Measurements from ENCODE around the gene USP49. TPM values are rescaled to one million over a fixed set of nuclear protein-coding genes. Genes with fewer than 3 reads are reported as not detected.

The USP49 gene
- total RNA-seq, 1 experiment from 2014 or later: 3.9 TPM

DNA sequence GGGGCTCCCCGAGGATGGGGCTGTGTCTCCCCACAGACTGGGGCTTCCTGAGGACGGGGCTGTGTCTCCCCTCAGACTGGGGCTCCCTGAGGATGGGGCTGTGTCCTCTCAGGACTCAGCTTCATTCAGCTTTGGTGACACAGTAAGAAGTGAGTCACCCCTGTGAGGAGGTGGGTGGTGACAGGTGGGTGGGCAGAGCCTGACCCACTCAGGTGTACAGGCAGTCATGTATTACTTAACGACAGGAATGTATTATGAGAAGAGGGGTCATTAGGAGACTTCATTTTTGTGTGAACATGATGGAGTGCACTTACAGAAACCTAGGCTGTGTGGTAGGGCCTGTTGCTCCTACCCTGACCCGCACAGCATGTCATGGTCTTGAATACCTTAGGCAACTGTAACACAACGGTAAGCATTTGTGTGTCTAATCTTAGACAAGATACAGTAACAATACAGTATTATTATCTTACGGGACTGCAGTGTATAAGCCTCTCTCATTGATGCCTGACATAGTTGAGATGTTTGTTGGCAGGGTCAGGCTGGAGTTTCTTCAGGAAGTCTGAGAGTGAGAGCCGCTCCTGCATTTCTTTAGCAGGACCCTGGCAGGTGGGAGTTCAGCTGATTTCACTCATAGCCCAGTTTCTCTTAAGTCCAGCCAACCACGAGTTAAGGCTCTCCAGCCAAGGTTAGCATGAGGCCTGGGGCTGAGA, 137.1 kb downstream of the USP49 start:
- no peak for DNase-seq (ENCODE audit: low read depth)

DNA sequence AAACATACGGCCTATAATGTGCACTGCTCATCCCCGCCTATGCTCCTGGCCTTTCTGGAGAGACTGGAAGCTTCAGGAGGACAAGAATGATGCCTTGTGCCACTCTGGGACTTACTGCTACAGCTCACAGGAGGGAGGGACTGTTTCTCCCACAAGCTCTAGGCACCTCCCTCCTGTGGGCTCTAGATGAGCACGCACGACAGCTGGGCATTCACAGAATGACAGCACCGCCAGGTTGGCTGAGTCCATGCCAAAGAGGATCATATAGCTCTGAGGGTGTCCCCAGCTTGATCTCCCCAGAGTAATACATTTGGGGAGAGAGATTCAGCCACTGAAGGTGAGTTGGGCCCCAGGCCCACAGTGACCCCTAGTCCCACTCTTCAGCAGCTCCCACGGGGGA, 137.9 kb downstream of the USP49 start:
- DNase-seq (ENCODE audit: low read depth): no peak

DNA sequence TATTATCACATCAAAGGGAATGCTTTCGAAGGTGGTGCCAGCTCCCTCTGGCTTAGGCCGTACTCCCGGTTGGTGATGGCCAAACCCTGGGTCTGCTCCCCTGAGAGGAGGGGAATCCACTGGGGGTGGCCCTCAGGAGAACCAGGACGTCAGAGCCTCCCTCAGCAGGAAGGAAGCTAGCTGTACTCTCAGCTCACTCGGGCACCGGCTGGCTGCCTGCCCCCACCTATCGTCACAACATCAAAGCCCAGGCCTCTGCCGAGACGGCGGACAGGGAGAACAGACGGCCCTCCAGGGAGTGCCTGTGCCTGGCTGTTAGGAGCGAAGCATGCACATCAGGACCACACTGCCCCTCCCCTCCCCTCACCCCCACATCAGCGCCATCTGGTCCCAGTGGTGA, 138.8 kb downstream of the USP49 start:
- no peak for DNase-seq (ENCODE audit: low read depth)

DNA sequence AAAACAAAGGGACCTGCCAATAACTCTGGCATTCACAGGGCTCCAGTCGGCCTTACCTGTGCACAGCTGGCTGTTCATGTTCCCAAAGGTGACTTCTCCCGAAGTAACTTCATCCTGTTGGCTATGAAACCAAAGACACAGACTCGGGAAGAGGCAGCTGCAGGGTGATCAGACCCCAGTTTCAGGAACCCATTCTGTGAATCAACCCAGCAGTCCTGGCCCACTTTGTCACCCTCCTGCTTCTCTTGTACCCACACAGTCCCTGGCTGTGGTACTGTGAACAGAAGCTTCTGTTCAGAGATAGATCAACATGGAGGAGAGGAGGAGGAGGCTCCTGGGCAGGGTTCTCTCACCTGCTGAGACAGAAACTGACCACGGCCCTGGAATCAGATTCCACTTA, 139.3 kb downstream of the USP49 start:
- no peak for DNase-seq (ENCODE audit: low read depth)

DNA sequence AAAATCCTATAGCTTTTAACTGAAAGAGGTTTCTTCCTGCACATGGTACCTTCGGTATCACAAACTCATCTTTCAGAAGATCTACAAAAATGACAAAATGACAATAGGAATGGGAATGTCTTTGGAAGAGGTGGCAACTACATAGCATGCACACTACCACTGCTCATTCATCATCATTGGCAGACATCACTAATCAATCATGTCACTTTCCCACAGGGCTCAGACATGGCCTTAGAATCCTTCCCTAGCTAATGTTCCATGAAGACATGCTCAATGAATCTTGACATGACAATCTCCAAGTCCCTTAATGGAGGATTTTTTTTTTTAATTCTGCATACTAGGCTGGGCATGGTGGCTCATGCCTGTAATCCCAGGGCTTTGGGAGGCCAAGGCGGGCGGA, 144.8 kb downstream of the USP49 start:
- DNase-seq (ENCODE audit: low read depth): no peak

DNA sequence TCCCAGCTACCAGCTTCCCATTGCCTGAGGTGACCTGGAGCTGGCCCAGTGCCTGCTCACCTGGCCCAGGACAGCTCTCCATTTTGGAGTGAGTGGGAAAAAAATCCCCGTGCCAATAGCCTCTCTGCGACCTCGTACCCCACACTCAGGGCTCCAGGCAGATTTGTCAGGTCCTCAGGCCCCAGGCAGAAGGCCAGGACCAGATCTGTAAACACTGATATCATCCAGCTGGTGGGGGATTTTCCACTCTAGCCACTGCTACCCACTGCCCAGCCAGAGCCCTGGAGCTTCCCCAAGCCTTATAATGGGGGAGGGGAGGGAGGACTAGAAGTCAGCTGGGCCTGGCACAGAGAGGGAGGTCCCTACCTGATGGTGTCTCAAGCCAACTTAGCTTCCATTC, 146.6 kb downstream of the USP49 start:
- no peak for DNase-seq (ENCODE audit: low read depth)

DNA sequence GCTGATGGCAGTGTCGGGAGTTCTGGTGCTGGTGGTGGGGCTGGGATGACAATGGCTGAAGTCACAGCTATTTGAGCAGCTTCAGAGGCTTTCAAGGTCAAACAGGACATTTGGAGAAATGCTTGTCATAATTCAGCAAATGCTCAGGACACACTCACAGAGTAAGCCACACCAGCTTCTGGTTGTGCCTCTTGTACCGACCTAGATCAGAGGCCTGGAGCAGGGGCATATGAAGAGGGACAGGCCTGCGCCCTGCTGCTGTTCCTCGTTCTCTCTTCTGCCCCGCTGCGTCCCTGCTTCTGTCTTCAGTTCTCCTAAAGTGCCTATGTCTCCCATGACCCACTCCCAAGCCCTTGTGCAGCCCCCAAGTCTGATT, 147.1 kb downstream of the USP49 start:
- DNase-seq (ENCODE audit: low read depth): no peak

DNA sequence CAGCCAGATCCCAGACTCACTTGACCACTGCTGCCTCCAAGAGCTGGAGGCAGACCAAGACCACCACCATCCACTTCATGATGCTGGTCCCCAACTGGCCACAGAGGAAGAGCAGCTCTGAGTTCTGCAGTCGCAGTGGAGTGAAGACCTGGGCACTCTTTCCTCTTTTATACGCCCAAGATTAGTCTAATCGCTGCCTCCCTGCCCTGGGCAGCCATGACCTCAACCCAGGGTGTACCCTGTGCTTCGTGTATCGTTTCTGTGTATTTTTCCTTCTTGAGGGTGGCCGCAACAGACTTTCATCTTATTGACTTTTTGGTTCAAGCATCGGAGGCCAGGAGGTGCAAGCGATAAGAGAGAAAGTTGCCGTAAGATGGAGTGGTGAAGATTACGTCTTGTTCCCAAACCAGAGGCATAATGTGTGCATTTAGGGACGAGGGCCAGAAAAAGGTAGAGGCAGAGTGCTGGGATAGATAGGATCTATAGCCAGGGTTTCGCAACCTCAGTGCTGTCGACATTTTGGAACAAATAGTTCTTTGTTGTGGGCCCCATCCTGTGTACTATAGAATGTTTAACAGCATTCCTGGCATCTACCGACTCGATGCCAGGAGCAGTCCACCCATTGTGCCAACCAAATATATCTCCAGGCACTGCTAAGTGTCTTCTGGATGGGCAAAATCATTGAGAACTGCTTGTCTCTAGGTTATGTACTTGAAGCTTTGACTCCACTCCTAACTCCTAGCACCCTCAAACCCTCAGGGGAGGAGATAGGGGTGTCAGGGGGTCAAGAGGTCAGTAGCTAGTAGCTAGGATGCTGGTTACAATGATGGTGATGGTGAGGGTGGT, 147.7 kb downstream of the USP49 start, which contains the start of gene PGC:
TSS of gene PGC (minus strand) at position 142 of the 846 bp plus-strand sequence. CDS start at position 79, 63 bp downstream.
- DNase-seq (ENCODE audit: low read depth): no peak

DNA sequence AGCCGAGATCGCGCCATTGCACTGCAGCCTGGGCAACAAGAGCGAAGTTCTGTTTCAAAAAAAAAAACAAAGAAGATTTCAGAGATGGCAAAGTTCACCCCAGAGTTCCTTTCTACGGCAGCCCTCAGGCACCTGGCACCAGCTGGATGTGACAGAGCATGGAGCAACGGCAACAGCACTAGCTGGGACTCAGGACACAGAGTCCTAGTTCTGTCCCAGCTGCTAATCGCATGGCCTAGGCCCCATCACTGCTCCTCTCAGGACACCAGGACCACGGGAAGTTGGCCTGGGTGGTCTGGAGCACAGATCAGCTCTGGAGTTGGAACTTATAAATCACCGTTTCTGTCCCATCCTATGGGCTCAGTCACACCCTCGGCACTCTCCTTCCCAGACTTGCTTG, 149.1 kb downstream of the USP49 start:
- DNase-seq (ENCODE audit: low read depth): no peak

DNA sequence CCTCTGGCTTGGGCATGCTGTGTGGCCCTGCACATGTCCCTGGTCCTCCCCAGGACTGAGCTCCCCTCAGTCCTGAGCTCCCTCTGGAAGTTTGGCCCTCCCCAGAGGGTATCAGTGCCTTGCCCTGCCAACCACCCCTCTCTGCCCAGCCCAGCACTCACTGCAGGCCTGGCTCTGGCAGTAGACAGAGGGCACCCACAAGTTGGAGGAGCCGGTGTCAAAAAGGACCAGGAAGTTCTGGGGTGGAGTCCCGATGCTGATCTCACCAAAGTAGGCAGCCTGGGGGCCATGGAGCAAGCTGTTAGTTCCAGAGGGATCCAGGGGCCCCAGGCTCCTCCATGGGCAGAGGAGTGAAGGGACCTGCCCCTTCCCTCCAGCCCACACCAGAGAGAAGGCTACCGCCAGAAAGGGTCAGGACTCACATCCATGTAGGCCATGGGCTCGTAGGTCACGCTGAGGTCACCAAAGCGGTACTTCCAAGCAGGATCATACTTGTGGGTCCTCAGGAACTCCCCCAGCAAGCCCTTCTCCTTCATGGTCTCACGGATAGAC, 150.9 kb downstream of the USP49 start:
- no peak for DNase-seq (ENCODE audit: low read depth)

DNA sequence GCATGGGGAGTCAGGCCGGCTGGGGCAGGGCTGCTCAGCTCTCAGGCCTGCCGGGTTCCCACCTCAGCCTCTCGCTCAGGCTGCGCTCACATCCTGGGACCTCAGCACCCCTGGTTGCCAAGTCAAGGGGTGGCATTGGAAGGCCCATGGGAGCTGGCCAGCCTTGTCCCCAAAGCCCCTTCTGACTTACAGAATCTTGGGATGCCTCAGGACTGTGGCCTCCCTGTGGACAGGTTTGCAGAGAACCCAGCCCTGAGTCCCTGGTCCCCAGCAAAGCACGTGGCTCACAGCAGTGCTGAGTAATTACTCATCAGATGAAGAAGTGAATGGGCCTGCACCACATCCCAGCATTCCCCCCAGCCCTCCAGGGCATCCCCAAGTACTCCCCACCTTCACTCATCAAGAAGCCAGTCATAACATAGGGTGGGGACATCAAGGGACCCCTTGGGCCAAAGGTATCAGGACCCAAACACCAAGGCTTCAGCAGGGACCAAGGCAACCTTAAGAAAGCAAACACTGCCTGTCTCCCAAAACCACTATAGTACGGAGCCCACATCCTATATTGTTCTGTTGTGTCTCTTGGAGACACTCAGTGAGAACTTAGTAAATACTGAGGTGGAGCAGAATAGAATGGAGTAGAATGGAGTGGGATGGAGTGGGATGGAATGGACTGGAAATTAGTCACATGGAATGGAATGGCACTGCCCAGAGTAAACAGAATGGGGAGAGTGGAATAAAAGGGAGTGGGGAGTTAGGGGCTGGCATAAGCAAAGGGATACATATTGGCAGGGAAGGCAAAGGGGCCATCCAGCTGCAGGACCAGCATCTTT, 151.6 kb downstream of the USP49 start:
- no peak for DNase-seq (ENCODE audit: low read depth)

DNA sequence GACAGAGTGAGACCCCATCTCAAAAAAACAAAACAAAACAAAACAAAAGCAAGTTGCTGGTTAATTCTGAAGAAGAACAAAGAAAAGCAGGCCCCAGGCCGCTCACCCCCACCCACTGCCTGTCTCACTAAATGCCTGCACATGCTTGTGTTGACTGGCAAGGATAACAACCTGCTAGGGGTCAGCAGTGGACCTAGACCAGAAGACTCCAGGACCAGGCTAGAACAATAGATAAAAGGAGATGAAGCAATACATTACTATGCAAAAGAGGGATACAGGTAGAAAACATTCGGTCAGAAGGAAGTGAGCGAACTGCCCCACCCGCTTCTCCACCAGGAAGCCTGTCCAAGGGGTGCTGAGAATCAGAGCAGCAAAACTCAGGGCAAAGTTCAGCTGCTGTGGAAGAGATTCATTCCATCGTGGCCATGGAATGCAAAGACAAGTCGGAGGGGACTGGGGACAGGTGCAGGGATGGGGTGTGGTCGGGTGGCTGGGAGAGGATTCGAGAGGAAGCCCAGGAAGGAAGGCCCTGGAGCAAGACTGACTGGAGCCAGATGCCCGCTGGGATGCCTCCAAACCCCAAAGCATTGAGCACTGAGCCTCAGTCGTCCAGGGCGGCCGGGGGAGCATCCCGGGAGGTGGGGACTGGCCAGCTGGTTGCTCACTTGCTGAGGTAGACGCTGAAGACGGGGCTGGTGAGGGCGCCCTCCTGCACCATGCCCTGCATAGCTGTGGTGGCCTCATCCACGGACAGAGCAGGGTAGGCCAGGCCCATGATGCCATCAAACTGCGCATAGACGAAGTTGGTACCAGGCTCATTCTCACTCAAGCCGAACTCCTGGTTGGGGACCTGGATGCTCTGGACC, 153.3 kb downstream of the USP49 start:
- DNase-seq (ENCODE audit: low read depth): no peak

DNA sequence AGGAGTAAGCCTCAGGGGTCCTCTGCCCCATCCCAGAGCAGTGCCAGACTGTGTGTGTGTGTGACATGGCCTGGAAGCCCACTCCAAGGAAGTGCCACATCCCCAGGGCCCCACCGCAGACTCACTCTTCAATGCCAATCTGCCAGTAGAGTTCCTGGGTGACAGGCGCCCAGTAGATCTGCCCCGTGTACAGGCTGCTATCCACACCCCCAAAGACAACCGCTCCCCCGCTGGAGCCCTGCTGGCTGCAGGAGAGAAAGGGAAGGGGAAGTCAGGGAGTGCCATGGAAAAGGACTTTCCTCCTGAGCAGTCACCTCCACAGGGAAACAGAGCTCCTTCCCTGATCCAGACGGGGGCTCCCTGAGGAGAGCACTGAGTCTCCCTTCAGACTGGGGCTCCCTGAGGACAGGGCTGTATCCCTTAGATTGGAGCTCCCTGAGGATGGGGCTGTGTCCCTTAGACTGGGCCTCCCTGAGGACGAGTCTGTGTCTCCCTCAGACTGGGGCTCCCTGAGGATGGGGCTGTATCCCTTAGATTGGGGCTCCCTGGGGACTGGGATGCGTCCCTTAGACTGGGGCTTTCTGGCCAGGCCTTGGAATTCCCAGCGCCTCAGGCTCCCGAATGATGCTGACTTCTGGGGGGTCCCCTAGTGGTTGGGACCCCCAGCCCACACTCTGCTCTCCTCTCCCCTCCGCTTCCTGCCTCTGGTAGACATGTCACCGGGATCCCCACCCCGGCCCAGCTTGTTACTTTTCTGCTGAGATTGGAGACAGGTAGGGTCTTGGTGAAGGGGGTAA, 154.6 kb downstream of the USP49 start:
- no peak for DNase-seq (ENCODE audit: low read depth)

Other genes starting within 250 kb of the USP49 start
- gene TFEB, start 159.8 kb downstream of the USP49 start, total RNA-seq (2014; rRNA removed; shearing (Covaris generic)): 4.0 and 8.1 TPM in 2 replicates
- gene PGC, start 148.0 kb downstream of the USP49 start, total RNA-seq (2014; rRNA removed; shearing (Covaris generic)): not detected in 2 replicates
- 0.74 and 2.3 TPM in 2 replicates for gene FRS3, start 115.5 kb downstream of the USP49 start, total RNA-seq (2014; rRNA removed; shearing (Covaris generic))
- gene PRICKLE4, start 114.6 kb downstream of the USP49 start, total RNA-seq (2014; rRNA removed; shearing (Covaris generic)): not detected in 2 replicates
- gene TOMM6, start 107.7 kb downstream of the USP49 start, total RNA-seq (2014; rRNA removed; shearing (Covaris generic)): 229 and 285 TPM in 2 replicates
- 32.1 and 45.1 TPM in 2 replicates for gene MED20, start 25.8 kb upstream of the USP49 start, total RNA-seq (2014; rRNA removed; shearing (Covaris generic))
- 35.4 and 42.4 TPM in 2 replicates for gene BYSL, start 26.1 kb upstream of the USP49 start, total RNA-seq (2014; rRNA removed; shearing (Covaris generic))
- 43.3 and 51.6 TPM in 2 replicates for gene CCND3, start 46.4 kb upstream of the USP49 start, total RNA-seq (2014; rRNA removed; shearing (Covaris generic))
- gene TAF8, start 155.1 kb upstream of the USP49 start, total RNA-seq (2014; rRNA removed; shearing (Covaris generic)): 20.6 and 34.1 TPM in 2 replicates
- not detected in 2 replicates for gene C6orf132, start 247.2 kb upstream of the USP49 start, total RNA-seq (2014; rRNA removed; shearing (Covaris generic))

Measured in Daoy (cell line).